Measurements from ENCODE around the gene CRTC3.

- TF ChIP-seq CTCF (IDR thresholded peaks at IDR 0.05), result no peak
- TF ChIP-seq POLR2A (IDR thresholded peaks at IDR 0.05), result no peak
These were observed 61.8 kb downstream of the CRTC3 start for GRCh38 chr15:90591524-90591923.
